NCI-H345 treated with DMSO at 0.1 percent for 48 hours (cell line): Measurements from ENCODE around the gene PUS1.

Experiments used
- DNase-seq: peaks from one replicate; lab custom pipeline; 2025; ENCODE audit not compliant: unreplicated experiment; lab: John Stamatoyannopoulos, UW

PUS1 gene

DNA sequence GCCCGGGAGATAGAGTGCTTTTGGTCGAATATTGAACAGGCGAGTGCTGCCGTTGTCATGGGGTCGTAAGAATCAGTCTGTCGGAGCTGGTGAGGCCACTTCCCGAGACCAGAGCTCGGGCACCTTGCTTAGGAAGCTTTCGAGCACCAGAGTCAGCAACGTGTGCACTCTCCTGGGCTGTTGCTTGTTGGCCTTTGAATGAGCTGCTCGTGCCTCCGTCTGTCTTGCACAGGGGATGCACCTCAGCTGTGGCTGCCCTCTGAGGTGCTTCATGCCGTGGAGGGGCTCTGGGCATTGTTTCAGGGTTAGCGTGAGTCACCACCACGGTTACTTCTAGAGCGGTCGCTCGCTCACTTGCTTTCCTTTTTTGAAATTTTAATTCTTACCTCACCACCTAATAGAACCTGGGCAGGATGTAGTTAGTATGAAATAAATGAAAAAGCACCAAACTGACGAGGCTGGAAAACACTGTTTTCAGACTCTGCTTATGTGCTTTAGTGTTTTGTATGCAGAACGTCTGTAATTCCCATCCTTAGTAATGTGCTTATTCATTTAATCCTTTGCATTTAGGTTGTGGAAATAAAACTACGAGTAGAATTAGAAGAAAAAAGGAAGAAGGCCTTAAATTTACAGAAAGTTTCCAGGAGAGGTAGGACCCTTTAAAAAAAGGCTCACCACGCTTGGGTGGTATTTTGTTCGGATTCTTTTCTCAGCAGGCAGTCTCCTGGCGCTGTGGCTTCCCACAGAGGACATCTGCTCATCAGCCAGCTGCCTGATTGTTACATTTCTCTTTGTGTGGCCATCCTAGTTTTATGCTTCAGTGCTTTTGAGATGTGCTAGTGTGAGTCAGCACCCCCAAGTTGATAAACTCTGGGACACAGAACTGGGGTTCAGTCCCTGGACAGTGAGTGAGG is 61.2 kb downstream of the PUS1 start:
- peak; percentile 84 for DNase-seq

DNA sequence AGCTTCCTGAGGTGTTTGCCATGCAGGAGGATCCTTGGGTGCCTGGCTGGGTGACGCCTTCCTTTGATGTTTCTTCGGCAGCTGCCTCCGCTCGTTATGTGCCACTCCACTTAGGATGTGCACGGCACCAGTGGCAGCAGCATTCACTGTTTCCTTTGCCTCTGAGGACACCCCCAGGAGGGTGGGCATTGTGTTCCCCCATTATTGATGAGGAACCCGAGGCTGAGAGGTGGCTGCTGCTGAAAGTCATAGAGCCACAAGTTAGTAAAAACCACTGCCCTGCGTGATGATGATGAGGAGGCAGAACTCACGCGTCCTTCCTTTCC is 61.9 kb downstream of the PUS1 start:
- peak; percentile 84 for DNase-seq

DNA sequence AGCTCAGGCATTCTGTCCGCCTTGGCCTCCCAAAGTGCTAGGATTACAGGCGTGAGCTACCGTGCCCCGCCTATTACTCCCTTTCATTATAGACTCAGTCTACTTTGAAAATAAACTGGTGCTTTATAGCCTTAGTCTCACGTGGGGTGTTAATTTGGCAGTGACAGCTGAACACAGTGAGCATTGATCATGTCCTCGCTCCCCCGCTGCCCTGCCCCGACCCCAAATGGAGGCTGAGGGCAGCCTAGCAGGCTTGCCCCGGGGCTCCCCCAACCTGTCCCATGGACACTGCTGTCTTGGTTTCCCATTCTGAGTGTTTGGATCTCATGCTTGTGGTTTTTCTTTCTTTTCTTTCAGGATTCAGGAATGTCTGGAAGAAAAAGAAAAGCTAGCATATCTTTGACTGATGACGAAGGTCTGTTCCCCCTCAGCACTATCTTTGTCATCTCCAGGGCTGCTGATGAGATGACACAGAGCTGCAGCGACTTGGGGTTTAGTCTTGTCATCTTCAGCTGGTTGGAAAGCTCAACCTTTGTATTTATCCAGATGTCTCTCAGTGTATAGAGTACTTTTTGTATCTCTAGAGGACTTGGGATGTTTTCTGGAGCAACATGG is 62.8 kb downstream of the PUS1 start:
- DNase-seq, result no peak

DNA sequence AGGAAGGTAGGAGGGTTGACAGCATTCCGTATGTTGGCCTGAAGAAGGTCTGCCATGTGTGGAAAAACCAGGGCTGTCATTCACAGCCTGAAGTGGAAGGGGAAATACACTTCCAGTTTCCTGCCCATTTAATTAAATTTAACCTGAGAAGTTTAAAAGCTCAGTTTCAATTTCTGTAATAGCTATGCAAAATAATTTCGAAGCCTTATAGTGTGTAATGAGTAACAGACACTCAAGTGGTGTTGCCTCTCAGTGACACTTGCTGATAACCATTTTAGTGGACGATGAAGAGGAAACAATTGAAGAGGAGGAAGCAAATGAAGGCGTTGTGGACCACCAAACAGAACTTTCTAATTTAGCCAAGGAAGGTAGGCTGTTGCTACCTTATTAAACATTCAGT is 65.5 kb downstream of the PUS1 start:
- DNase-seq, result no peak
